Testis (tissue), 3 donors: ENCODE results near the gene HEXD. TPM values are rescaled to one million over a fixed set of nuclear protein-coding genes. Genes with fewer than 3 reads are reported as not detected.
"Not testable (repeated sequence)": the region's sequence is repeated elsewhere in the genome, so short reads cannot be mapped to it uniquely, and the experiment has no call there.

Source experiments
- DNase-seq: peaks from one replicate; pipeline ENCODE4 v3.0.0-alpha.2; 2019
- H3K27ac ChIP-seq, 2 donors: fragments of 200-600 bp; sonication (generic); one replicate each; pipeline ENCODE4 v1.5.1; 2019
- H3K27me3 ChIP-seq: fragments of 200-600 bp; sonication (generic); one replicate; pipeline ENCODE4 v1.5.1; 2019
- H3K36me3 ChIP-seq: fragments of 200-600 bp; sonication (generic); one replicate; pipeline ENCODE4 v1.5.1; 2017; ENCODE audit warnings: low read depth; ENCODE audit errors: missing control alignments
- H3K4me1 ChIP-seq: fragments of 200-600 bp; sonication (generic); one replicate; pipeline ENCODE4 v1.5.1; 2019
- H3K4me3 ChIP-seq, 2 donors: fragments of 200-600 bp; sonication (generic); one replicate each; pipeline ENCODE4 v1.5.1; 2017 to 2019
- H3K9me3 ChIP-seq: fragments of 200-600 bp; sonication (generic); one replicate; pipeline ENCODE4 v1.5.1; 2017
- POLR2A ChIP-seq: fragments of 450-650 bp; IDR thresholded peaks from one replicate; pipeline ENCODE4 v1.6.1; 2017; ENCODE audit warnings: antibody characterized with exemption, mild to moderate bottlenecking, moderate library complexity
- WGBS, 2 donors: methylation state at CpG; one replicate each; pipeline ENCODE4 v1.1.5; 2018; 5-methylcytosine and 5-hydroxymethylcytosine counted together
- intact Hi-C: fragments of 100-400 bp; cut with DNase I; formaldehyde crosslinking; loops from one replicate; pipeline ENCODE4 v1.15.1; 2023; ENCODE audit warnings: low total_unique reads
- polyA plus RNA-seq: library from polyadenylated mRNA; stranded (reverse); fragments of 350-450 nt; fragmentation: Illumina TruSeq; extraction: RNeasy Lipid Tissue Mini Kit (QIAGEN cat#74804); gene quantifications from one replicate; pipeline ENCODE4 v1.2.3, GENCODE V29; 2014; ENCODE audit warnings: low read depth, low replicate concordance; ENCODE audit not compliant: insufficient read depth
- total RNA-seq, 2 donors: library from RNA; depleted of rRNA; stranded (reverse); fragments of >200 nt; gene quantifications; one replicate each; pipeline ENCODE4 v1.2.3, GENCODE V29; 2016
- TF ChIP-seq, protein P1 (sequence below), 3 experiments: fragments of 450-650 bp in 2 of 3; fragments of 200-600 bp in 1 of 3; sonication (generic) in 1 of 3; IDR thresholded peaks; one replicate each; pipeline ENCODE4 v1.5.1; 2016 to 2019; ENCODE audit warnings: antibody characterized with exemption in 3 of 3, mild to moderate bottlenecking in 2 of 3, moderate library complexity in 1 of 3

HEXD gene
- total and polyA plus RNA-seq, 3 donors from 2014 or later, result 24.4 to 95.3 (median 90.9) TPM

DNA sequence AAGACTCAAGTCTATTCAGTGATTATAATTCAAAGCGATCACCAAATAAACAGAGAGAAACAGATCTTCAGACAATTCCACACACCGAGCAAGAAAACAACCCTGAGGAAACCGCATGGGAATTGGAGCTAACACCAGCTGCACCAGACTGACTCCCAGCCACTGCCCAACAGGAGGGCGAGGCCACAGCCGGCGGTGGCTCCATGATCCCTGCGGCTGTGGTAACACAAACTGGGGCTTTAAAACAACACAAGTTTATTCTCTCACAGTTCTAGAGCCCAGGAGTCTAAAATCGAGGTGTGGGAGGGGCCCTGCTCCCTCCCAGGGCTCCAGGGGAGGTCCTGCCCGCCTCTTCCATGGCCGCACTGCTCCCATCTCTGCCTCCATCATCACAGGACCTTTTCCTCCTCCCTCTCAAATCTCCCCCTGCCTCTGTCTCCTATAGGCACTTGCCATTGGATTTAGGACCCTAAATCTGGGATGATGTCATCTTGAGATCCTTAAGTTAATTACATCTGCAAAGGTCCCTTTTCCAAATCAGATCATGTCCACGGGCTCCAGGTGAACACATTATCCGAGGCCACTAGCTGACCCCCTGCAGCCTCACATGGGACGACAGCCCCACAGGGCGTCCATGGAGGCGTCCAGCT, 9.7 kb upstream of the HEXD start:
- H3K27ac ChIP-seq, result no peak overlapping the region
- H3K4me1 ChIP-seq, result peaks cover 3% of the 10 kb centered on the region
- H3K9me3 ChIP-seq, result no peaks in the 10 kb centered on the region
- 89 to 90% methylated on average over 15 of the region's 15 CpGs for WGBS, 2 donors
- no peak for DNase-seq
- H3K36me3 ChIP-seq, result no peaks in the 10 kb centered on the region
- no peaks in the 10 kb centered on the region for H3K27me3 ChIP-seq
- TF ChIP-seq, protein P1, sequence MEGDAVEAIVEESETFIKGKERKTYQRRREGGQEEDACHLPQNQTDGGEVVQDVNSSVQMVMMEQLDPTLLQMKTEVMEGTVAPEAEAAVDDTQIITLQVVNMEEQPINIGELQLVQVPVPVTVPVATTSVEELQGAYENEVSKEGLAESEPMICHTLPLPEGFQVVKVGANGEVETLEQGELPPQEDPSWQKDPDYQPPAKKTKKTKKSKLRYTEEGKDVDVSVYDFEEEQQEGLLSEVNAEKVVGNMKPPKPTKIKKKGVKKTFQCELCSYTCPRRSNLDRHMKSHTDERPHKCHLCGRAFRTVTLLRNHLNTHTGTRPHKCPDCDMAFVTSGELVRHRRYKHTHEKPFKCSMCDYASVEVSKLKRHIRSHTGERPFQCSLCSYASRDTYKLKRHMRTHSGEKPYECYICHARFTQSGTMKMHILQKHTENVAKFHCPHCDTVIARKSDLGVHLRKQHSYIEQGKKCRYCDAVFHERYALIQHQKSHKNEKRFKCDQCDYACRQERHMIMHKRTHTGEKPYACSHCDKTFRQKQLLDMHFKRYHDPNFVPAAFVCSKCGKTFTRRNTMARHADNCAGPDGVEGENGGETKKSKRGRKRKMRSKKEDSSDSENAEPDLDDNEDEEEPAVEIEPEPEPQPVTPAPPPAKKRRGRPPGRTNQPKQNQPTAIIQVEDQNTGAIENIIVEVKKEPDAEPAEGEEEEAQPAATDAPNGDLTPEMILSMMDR (IDR thresholded peaks at IDR 0.05), result no peak
- TF ChIP-seq POLR2A, result no peak
- no peak overlapping the region for H3K4me3 ChIP-seq
- intact Hi-C loops, result no loop called here

DNA sequence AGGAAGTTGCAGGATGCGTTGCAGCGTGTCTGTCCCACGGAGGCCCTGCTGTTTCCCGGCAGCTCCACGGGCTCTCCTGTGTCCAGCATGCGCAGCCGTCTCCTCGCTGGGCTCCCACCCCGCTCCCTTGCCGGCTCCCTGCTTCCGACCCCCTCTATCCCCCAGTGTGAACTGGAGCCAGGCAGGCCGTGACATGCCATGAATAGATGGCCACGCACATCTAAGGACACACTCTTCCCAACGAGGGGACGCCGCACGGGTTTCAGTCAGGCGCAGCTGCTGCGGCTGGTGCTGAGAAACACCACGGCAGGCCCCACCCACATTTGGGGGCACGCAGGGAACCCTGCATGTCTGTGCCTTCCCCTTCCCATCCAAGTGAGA, 9.2 kb upstream of the HEXD start:
- H3K27me3 ChIP-seq, result no peaks in the 10 kb centered on the region
- no peak overlapping the region for H3K4me3 ChIP-seq
- no peaks in the 10 kb centered on the region for H3K9me3 ChIP-seq
- WGBS, 2 donors, result 92 to 96% methylated on average over 18 to 21 of the region's 21 CpGs
- intact Hi-C loops, result no loop called here
- H3K27ac ChIP-seq, result no peak overlapping the region
- DNase-seq, result no peak
- H3K36me3 ChIP-seq, result no peaks in the 10 kb centered on the region
- H3K4me1 ChIP-seq, result peaks cover 3% of the 10 kb centered on the region
- TF ChIP-seq, protein P1 (IDR thresholded peaks at IDR 0.05), result no peak
- TF ChIP-seq POLR2A, result no peak

DNA sequence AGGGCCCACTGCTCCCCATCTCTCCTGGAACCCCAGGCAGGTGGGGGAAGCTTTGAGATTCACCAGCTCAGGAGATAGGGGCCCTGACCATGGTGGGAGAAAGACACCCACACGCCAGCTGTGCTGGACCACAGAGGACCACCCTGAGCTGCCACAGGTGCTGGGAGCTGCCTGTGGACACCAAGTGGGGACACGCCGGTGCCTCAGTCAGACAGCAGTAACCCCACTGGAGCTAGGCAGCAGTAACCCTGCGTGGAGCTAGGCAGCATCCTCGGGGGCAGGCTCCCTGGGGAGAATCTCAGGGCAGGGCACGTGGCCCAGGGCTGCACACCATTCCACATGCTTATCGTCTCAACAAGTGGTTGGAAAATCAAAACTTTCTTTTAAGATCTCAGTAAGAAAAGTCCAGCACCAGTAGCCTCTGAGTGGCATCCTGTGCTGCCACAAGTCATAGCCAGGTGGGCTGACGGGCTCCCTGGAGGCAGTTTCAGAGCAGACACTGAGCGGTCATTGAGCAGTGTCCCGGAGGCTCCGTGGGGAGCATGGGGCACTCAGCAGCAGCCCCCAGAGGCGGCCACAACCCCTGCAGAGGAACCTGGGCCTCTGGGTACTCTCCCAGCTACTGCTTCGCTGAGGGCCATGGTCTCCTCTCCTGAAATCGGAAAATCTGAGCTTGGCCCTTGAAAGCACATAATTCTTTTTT, 8.0 kb upstream of the HEXD start:
- H3K36me3 ChIP-seq, result no peaks in the 10 kb centered on the region

DNA sequence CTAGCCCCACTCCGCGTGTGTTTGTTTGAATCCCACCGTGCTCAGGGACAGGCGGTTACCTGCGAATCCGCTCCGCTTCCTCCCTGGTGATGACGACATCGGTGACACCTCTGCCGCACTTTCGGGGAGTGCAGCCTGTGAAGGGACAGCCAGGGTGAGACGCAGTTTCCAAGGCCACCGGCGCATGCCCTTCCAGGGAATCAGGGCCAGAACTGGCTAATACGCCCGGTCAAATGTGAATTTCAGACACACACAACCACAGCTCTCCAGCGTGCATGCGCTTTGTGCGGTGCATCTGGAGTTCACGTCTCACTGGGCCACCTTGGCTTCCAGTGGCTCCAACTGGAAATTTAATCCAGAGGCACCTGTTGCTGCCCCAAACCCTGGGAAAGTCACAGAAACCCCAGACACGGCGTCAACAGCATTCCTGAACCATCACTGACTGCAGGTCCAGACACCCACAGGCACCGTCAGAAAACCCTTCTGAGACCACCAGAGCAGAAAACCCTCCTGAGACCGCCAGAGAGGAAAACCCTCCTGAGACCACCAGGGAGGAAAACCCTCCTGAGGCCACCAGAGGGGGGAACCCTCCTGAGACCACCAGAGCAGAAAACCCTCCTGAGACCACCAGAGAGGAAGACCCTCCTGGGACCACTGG, 6.6 kb upstream of the HEXD start:
- Histone ChIP-seq H3K4me3 (no peak overlapping the region), H3K27ac (no peak overlapping the region), H3K4me1 (peaks cover 3% of the 10 kb centered on the region), H3K27me3 (no peaks in the 10 kb centered on the region), H3K9me3 (no peaks in the 10 kb centered on the region), H3K36me3 (no peaks in the 10 kb centered on the region)
- WGBS, 2 donors, result 76 to 87% methylated on average over 12 to 24 of the region's 24 CpGs
- DNase-seq, result no peak
- TF ChIP-seq POLR2A, result no peak
- TF ChIP-seq, protein P1 (IDR thresholded peaks at IDR 0.05), result no peak
- intact Hi-C loops, result loop anchor here (10.0 kb wide), 1 partner anchor 57 kb away; the partner anchor contains the start of gene TEX19

More for the DNA sequence above, 8.0 kb upstream of the HEXD start:
- H3K4me1 ChIP-seq, result peaks cover 3% of the 10 kb centered on the region
- no peak for TF ChIP-seq POLR2A
- TF ChIP-seq, protein P1 (IDR thresholded peaks at IDR 0.05), result no peak
- no peaks in the 10 kb centered on the region for H3K9me3 ChIP-seq
- H3K27me3 ChIP-seq, result no peaks in the 10 kb centered on the region
- no peak overlapping the region for H3K4me3 ChIP-seq
- DNase-seq, result no peak
- WGBS, 2 donors, result 86 to 89% methylated on average over 5 to 14 of the region's 14 CpGs
- no peak overlapping the region for H3K27ac ChIP-seq
- intact Hi-C loops, result loop anchor here (10.0 kb wide), 1 partner anchor 55 kb away; the partner anchor contains the start of gene TEX19

DNA sequence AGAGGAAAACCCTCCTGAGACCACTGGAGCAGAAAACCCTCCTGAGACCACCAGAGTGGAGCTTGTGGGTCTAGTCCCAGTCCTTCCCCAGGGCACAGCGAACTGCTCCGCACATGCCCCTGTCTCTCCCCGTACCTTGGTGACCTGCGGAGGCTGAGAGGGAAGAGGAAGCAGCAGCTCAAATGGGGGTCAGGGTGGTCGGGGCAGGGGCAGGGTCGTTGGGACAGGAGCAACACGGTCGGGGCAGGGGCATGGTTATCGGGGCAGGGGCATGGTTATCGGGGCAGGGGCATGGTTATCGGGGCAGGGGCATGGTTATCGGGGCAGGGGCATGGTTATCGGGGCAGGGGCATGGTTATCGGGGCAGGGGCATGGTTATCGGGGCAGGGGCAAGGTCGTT, 6.1 kb upstream of the HEXD start:
- intact Hi-C loops, result loop anchor here (10.0 kb wide), 1 partner anchor 57 kb away; the partner anchor contains the start of gene TEX19
- H3K36me3 ChIP-seq, H3K4me1 ChIP-seq, H3K4me3 ChIP-seq, H3K27ac ChIP-seq, H3K27me3 ChIP-seq, H3K9me3 ChIP-seq, DNase-seq: not testable (repeated sequence)
- 84 to 87% methylated on average over 9 to 16 of the region's 16 CpGs for WGBS, 2 donors
